DOHH2 (cell line): ENCODE results near the gene ODF2.

Source experiments
- EZH2phosphoT487 ChIP-seq: fragments of 200-600 bp; sonication (generic); IDR thresholded peaks from 2 replicates; pipeline ENCODE4 v1.6.1; 2017; ENCODE audit warnings: borderline replicate concordance, mild to moderate bottlenecking, antibody characterized with exemption, low read length, moderate library complexity, mixed read lengths
- TF ChIP-seq, protein P1 (sequence below): fragments of 200-600 bp; sonication (generic); IDR thresholded peaks from one replicate; pipeline ENCODE4 v1.5.1; 2014; ENCODE audit warnings: antibody characterized with exemption, mild to moderate bottlenecking, low read depth, low read length; ENCODE audit not compliant: poor library complexity, severe bottlenecking

- TF ChIP-seq, protein P1, sequence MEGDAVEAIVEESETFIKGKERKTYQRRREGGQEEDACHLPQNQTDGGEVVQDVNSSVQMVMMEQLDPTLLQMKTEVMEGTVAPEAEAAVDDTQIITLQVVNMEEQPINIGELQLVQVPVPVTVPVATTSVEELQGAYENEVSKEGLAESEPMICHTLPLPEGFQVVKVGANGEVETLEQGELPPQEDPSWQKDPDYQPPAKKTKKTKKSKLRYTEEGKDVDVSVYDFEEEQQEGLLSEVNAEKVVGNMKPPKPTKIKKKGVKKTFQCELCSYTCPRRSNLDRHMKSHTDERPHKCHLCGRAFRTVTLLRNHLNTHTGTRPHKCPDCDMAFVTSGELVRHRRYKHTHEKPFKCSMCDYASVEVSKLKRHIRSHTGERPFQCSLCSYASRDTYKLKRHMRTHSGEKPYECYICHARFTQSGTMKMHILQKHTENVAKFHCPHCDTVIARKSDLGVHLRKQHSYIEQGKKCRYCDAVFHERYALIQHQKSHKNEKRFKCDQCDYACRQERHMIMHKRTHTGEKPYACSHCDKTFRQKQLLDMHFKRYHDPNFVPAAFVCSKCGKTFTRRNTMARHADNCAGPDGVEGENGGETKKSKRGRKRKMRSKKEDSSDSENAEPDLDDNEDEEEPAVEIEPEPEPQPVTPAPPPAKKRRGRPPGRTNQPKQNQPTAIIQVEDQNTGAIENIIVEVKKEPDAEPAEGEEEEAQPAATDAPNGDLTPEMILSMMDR: no peak
- no peak for TF ChIP-seq EZH2phosphoT487
Measured at GRCh38 chr9:128424268-128424780, 31.5 kb upstream of the ODF2 start.
